ENCODE results near the gene TAF8. TPM values are rescaled to one million over a fixed set of nuclear protein-coding genes. Genes with fewer than 3 reads are reported as not detected.
A peak's percentile ranks its signal among the peaks of the same experiment; 100 is the strongest.

Gene TAF8
- total and polyA plus RNA-seq, 10 of the 15 experiments (the other 5 are each of a cell fraction or from before 2014, with no cell fraction given), result 11.7 to 30.9 (median 19.9) TPM

DNA sequence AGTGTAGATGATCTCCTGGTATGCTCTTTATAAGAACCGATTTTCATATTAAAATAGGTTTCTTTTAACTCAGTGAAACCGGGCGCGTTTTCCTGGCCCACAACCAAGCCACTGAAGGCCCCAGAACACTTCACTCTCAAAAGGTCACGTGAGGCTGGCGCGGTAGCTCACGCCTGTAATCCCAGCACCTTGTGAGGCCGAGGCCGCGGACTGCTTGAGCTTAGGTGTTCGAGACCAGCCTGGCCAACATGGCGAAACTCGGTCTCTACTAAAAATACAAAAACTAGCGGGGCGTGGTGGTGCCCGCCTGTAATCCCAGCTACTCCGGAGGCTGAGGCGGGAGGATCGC, 402 bp upstream of the TAF8 start (continued):
- no peak for TF ChIP-seq FOXM1 (IDR thresholded peaks at IDR 0.05; ENCODE audit: low read depth, low read length)
- TF ChIP-seq, protein P1, sequence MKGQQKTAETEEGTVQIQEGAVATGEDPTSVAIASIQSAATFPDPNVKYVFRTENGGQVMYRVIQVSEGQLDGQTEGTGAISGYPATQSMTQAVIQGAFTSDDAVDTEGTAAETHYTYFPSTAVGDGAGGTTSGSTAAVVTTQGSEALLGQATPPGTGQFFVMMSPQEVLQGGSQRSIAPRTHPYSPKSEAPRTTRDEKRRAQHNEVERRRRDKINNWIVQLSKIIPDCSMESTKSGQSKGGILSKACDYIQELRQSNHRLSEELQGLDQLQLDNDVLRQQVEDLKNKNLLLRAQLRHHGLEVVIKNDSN (IDR thresholded peaks at IDR 0.05; ENCODE audit: borderline replicate concordance, extremely low read length, insufficient read depth, low read depth, low read length), result peak; percentile 55
- TF ChIP-seq SIX5 (IDR thresholded peaks at IDR 0.05; ENCODE audit: low read depth, low read length, severe bottlenecking), result no peak
- TF ChIP-seq FOS (IDR thresholded peaks at IDR 0.05; ENCODE audit: borderline replicate concordance, extremely low read depth, insufficient read length), result no peak
- TF ChIP-seq, protein P2, sequence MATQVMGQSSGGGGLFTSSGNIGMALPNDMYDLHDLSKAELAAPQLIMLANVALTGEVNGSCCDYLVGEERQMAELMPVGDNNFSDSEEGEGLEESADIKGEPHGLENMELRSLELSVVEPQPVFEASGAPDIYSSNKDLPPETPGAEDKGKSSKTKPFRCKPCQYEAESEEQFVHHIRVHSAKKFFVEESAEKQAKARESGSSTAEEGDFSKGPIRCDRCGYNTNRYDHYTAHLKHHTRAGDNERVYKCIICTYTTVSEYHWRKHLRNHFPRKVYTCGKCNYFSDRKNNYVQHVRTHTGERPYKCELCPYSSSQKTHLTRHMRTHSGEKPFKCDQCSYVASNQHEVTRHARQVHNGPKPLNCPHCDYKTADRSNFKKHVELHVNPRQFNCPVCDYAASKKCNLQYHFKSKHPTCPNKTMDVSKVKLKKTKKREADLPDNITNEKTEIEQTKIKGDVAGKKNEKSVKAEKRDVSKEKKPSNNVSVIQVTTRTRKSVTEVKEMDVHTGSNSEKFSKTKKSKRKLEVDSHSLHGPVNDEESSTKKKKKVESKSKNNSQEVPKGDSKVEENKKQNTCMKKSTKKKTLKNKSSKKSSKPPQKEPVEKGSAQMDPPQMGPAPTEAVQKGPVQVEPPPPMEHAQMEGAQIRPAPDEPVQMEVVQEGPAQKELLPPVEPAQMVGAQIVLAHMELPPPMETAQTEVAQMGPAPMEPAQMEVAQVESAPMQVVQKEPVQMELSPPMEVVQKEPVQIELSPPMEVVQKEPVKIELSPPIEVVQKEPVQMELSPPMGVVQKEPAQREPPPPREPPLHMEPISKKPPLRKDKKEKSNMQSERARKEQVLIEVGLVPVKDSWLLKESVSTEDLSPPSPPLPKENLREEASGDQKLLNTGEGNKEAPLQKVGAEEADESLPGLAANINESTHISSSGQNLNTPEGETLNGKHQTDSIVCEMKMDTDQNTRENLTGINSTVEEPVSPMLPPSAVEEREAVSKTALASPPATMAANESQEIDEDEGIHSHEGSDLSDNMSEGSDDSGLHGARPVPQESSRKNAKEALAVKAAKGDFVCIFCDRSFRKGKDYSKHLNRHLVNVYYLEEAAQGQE (IDR thresholded peaks at IDR 0.05; ENCODE audit: low read depth, low read length), result no peak
- TF ChIP-seq NFYB (IDR thresholded peaks at IDR 0.05; ENCODE audit: insufficient read depth, low read depth, low read length), result no peak
- no peak for TF ChIP-seq SUPT20H (IDR thresholded peaks at IDR 0.05; ENCODE audit: borderline replicate concordance, control insufficient read depth, low read depth, low read length)
- no peak for TF ChIP-seq CHD1 (IDR thresholded peaks at IDR 0.05; ENCODE audit: low read depth, low read length)
- TF ChIP-seq, protein P3, sequence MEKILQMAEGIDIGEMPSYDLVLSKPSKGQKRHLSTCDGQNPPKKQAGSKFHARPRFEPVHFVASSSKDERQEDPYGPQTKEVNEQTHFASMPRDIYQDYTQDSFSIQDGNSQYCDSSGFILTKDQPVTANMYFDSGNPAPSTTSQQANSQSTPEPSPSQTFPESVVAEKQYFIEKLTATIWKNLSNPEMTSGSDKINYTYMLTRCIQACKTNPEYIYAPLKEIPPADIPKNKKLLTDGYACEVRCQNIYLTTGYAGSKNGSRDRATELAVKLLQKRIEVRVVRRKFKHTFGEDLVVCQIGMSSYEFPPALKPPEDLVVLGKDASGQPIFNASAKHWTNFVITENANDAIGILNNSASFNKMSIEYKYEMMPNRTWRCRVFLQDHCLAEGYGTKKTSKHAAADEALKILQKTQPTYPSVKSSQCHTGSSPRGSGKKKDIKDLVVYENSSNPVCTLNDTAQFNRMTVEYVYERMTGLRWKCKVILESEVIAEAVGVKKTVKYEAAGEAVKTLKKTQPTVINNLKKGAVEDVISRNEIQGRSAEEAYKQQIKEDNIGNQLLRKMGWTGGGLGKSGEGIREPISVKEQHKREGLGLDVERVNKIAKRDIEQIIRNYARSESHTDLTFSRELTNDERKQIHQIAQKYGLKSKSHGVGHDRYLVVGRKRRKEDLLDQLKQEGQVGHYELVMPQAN (conservative IDR thresholded peaks at IDR 0.05), result no peak
- TF ChIP-seq POLR2A (IDR thresholded peaks at IDR 0.05; ENCODE audit: low read depth, low read length), result no peak
- TF ChIP-seq, protein P4, sequence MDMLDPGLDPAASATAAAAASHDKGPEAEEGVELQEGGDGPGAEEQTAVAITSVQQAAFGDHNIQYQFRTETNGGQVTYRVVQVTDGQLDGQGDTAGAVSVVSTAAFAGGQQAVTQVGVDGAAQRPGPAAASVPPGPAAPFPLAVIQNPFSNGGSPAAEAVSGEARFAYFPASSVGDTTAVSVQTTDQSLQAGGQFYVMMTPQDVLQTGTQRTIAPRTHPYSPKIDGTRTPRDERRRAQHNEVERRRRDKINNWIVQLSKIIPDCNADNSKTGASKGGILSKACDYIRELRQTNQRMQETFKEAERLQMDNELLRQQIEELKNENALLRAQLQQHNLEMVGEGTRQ (IDR thresholded peaks at IDR 0.05; ENCODE audit: borderline replicate concordance, low read depth, low read length), result peak; percentile 11; the same call in 1 of the 2 replicates
- TF ChIP-seq CREB1 (IDR thresholded peaks at IDR 0.05; ENCODE audit: low read depth), result no peak
- TF ChIP-seq, protein P5, sequence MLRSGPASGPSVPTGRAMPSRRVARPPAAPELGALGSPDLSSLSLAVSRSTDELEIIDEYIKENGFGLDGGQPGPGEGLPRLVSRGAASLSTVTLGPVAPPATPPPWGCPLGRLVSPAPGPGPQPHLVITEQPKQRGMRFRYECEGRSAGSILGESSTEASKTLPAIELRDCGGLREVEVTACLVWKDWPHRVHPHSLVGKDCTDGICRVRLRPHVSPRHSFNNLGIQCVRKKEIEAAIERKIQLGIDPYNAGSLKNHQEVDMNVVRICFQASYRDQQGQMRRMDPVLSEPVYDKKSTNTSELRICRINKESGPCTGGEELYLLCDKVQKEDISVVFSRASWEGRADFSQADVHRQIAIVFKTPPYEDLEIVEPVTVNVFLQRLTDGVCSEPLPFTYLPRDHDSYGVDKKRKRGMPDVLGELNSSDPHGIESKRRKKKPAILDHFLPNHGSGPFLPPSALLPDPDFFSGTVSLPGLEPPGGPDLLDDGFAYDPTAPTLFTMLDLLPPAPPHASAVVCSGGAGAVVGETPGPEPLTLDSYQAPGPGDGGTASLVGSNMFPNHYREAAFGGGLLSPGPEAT (IDR thresholded peaks at IDR 0.05; ENCODE audit: low read depth), result no peak
- TF ChIP-seq TBL1XR1 (IDR thresholded peaks at IDR 0.05; ENCODE audit: low read depth, low read length), result no peak
- TF ChIP-seq, protein P6, sequence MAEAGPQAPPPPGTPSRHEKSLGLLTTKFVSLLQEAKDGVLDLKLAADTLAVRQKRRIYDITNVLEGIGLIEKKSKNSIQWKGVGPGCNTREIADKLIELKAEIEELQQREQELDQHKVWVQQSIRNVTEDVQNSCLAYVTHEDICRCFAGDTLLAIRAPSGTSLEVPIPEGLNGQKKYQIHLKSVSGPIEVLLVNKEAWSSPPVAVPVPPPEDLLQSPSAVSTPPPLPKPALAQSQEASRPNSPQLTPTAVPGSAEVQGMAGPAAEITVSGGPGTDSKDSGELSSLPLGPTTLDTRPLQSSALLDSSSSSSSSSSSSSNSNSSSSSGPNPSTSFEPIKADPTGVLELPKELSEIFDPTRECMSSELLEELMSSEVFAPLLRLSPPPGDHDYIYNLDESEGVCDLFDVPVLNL (IDR thresholded peaks at IDR 0.05; ENCODE audit: low read depth, low read length), result no peak
- TF ChIP-seq, protein P7, sequence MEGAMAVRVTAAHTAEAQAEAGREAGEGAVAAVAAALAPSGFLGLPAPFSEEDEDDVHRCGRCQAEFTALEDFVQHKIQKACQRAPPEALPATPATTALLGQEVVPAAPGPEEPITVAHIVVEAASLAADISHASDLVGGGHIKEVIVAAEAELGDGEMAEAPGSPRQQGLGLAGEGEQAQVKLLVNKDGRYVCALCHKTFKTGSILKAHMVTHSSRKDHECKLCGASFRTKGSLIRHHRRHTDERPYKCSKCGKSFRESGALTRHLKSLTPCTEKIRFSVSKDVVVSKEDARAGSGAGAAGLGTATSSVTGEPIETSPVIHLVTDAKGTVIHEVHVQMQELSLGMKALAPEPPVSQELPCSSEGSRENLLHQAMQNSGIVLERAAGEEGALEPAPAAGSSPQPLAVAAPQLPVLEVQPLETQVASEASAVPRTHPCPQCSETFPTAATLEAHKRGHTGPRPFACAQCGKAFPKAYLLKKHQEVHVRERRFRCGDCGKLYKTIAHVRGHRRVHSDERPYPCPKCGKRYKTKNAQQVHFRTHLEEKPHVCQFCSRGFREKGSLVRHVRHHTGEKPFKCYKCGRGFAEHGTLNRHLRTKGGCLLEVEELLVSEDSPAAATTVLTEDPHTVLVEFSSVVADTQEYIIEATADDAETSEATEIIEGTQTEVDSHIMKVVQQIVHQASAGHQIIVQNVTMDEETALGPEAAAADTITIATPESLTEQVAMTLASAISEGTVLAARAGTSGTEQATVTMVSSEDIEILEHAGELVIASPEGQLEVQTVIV (IDR thresholded peaks at IDR 0.05; ENCODE audit: borderline replicate concordance, partially characterized antibody), result no peak
- no peak for TF ChIP-seq MYC (IDR thresholded peaks at IDR 0.05; ENCODE audit: insufficient read depth, insufficient read length, insufficient replicate concordance, low read length, severe bottlenecking)

Data from GM12878 (cell line).